Esophagus muscularis mucosa (tissue), 3 donors: ENCODE results near the gene ANKDD1A.

Source experiments
- CTCF ChIP-seq, 3 experiments: fragments of 200-600 bp in 2 of 3; fragments of 450-650 bp in 1 of 3; sonication (generic) in 2 of 3; IDR thresholded peaks; one replicate each; pipeline ENCODE4 v1.5.1; 2017 to 2019; ENCODE audit warnings: antibody characterized with exemption in 3 of 3, mild to moderate bottlenecking in 2 of 3, moderate library complexity in 1 of 3
- POLR2A ChIP-seq: fragments of 450-650 bp; IDR thresholded peaks from one replicate; pipeline ENCODE4 v1.6.1; 2017; ENCODE audit warnings: antibody characterized with exemption, moderate library complexity, mild to moderate bottlenecking, low read depth

GRCh38 chr15:64906402-64906801 is 5.3 kb upstream of the ANKDD1A start:
- TF ChIP-seq POLR2A (no peak), CTCF (IDR thresholded peaks at IDR 0.05) (no peak)
